Smooth muscle cell (in vitro differentiated cells): ENCODE data around the gene PLOD1. TPM values are rescaled to one million over a fixed set of nuclear protein-coding genes. Genes with fewer than 3 reads are reported as not detected.
"Not testable (repeated sequence)": the region's sequence is repeated elsewhere in the genome, so short reads cannot be mapped to it uniquely, and the experiment has no call there.

Source experiments
- DNase-seq: peaks from one replicate; lab custom pipeline; 2025; ENCODE audit not compliant: unreplicated experiment; lab: John Stamatoyannopoulos, UW
- H2AFZ ChIP-seq: fragments of 200-600 bp; sonication (generic); 2 replicates; pipeline ENCODE4 v1.6.0; 2016; ENCODE audit warnings: antibody characterized with exemption, low read depth, mild to moderate bottlenecking
- H3F3A ChIP-seq: fragments of 200-600 bp; sonication (generic); 2 replicates; pipeline ENCODE4 v1.6.0; 2017; ENCODE audit warnings: antibody characterized with exemption, low read depth
- H3K27ac ChIP-seq: fragments of 200-600 bp; sonication (generic); 2 replicates; pipeline ENCODE4 v1.5.1; 2016; ENCODE audit warnings: low read depth, mild to moderate bottlenecking
- H3K27me3 ChIP-seq: fragments of 200-600 bp; sonication (generic); 2 replicates; pipeline ENCODE4 v1.6.1; 2016; ENCODE audit warnings: low read depth, mild to moderate bottlenecking
- H3K36me3 ChIP-seq: fragments of 200-600 bp; sonication (generic); 2 replicates; pipeline ENCODE4 v1.5.1; 2016; ENCODE audit warnings: low read depth
- H3K4me1 ChIP-seq: fragments of 200-600 bp; sonication (generic); 2 replicates; pipeline ENCODE4 v1.5.1; 2016; ENCODE audit warnings: low read depth
- H3K4me2 ChIP-seq: fragments of 200-600 bp; sonication (generic); 2 replicates; pipeline ENCODE4 v1.6.0; 2016; ENCODE audit warnings: mild to moderate bottlenecking
- H3K4me3 ChIP-seq: fragments of 200-600 bp; sonication (generic); 2 replicates; pipeline ENCODE4 v1.5.1; 2016; ENCODE audit warnings: mild to moderate bottlenecking
- H3K79me2 ChIP-seq: fragments of 200-600 bp; sonication (generic); 2 replicates; pipeline ENCODE4 v1.6.0; 2016; ENCODE audit warnings: low read depth, mild to moderate bottlenecking
- H3K9ac ChIP-seq: fragments of 200-600 bp; sonication (generic); 2 replicates; pipeline ENCODE4 v1.6.0; 2016; ENCODE audit warnings: low read depth
- H3K9me3 ChIP-seq: fragments of 200-600 bp; sonication (generic); replicated peaks from 2 replicates; pipeline ENCODE4 v1.5.1; 2016; ENCODE audit warnings: low read depth
- H4K20me1 ChIP-seq: fragments of 200-600 bp; sonication (generic); 2 replicates; pipeline ENCODE4 v1.6.0; 2016; ENCODE audit warnings: low read depth
- WGBS: methylation state at CpG from one replicate; pipeline ENCODE4 v1.1.7; 2016; ENCODE audit warnings: low lambda C conversion rate; 5-methylcytosine and 5-hydroxymethylcytosine counted together
- polyA plus RNA-seq: library from polyadenylated mRNA; unstranded; fragments of >200 nt; fragmentation: Nextera tagmentation; extraction: Ambion mirVana; gene quantifications from 2 replicates; pipeline ENCODE4 v1.2.1, GENCODE V29; 2016
- total RNA-seq: library from RNA; depleted of rRNA; stranded (reverse); fragments of >200 nt; gene quantifications from 2 replicates; pipeline ENCODE4 v1.2.3, GENCODE V29; 2014
- TF ChIP-seq, protein P1 (sequence below): fragments of 200-600 bp; sonication (generic); IDR thresholded peaks from 2 replicates; pipeline ENCODE4 v1.5.1; 2017; ENCODE audit warnings: borderline replicate concordance, mild to moderate bottlenecking, antibody characterized with exemption; ENCODE audit not compliant: insufficient read depth, poor library complexity, severe bottlenecking

Gene PLOD1
- total and polyA plus RNA-seq, 2 experiments from 2014 or later: 292 to 559 TPM

DNA sequence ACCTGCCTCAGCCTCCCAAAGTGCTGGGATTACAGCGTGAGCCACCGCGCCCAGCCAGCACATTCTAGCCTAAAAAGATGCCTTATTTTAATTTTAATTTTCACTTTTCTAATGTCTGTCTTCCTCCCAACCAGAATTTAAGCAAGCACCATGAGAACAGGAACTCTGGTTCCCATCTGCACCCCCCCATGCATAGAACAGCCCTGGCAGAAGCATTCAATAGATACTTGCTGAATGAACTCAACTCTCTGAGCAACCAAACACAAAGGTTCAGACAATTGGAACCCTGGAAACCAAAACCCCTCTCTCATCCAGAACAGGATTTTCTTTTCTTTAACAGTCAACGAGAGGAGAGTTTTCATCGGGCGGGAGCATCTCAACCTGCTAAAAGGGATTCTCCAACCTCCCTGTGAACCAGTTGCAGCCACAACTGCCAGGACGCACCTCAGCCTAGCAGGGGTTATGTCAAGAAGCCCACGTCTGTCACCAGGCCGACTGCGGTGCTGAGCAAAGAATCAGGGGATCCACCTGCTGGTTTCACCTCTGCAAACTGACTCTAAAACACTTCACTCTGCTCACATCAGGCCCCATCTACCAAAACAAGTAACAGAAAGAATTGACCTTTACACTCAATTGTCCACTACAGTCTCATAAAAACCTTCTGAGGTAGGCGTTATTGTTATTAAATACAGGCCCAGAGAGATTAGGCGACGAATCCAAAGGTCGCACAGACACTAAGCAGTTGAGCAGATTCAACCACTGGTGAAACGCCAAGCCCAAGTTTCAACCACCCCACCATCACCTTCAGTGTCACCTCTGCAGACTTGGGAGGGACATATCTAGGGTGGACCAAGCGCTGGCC, 10.0 kb upstream of the PLOD1 start:
- 77% methylated on average over 16 of the region's 16 CpGs for WGBS
- H3K4me2 ChIP-seq: peak overlapping the region; percentile 95
- TF ChIP-seq, protein P1, sequence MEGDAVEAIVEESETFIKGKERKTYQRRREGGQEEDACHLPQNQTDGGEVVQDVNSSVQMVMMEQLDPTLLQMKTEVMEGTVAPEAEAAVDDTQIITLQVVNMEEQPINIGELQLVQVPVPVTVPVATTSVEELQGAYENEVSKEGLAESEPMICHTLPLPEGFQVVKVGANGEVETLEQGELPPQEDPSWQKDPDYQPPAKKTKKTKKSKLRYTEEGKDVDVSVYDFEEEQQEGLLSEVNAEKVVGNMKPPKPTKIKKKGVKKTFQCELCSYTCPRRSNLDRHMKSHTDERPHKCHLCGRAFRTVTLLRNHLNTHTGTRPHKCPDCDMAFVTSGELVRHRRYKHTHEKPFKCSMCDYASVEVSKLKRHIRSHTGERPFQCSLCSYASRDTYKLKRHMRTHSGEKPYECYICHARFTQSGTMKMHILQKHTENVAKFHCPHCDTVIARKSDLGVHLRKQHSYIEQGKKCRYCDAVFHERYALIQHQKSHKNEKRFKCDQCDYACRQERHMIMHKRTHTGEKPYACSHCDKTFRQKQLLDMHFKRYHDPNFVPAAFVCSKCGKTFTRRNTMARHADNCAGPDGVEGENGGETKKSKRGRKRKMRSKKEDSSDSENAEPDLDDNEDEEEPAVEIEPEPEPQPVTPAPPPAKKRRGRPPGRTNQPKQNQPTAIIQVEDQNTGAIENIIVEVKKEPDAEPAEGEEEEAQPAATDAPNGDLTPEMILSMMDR: no peak

DNA sequence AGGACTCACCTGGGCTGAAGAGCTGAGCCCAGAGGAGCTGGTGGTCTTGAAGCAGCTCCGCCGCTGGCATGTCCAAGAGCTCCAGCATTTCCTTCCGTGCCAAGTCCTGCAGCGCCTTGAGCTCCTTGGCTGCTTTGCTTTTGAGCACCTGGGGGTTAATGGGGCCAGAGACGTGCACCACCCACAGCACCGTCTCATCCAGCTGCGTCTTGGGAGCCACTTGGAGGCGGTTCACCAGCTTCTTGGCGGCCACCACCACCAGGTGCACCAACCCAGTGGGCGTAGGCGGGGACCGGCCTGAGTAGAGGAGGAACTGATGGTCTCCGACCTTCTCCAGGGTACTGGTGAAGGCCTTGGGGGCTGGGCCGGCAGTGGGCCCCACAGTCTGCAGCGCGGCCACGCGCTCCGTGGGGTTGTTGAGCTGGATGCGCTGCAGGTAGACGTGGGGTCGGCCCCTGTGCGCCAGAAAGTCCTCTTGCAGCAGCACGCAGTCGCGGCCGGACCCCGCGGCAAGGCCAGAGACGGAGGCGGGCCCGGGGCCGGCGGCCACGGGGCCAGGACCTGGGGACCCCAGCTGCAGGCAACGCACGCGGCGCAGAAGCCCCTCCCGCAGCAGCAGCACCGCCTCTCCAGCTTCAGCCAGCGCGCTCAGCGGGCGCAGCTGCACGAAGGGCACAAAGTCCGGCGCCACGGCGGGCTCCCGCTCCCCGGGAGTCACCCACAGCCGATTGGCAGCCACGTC, 9.2 kb upstream of the PLOD1 start:
- H3K4me1 ChIP-seq: peaks cover 26% of the 10 kb centered on the region
- not testable (repeated sequence) for DNase-seq, H3F3A ChIP-seq, H2AFZ ChIP-seq, H3K27me3 ChIP-seq, H3K27ac ChIP-seq, H3K9ac ChIP-seq, H3K9me3 ChIP-seq, H3K36me3 ChIP-seq
- H3K4me2 ChIP-seq: peak overlapping the region; percentile 95
- H3K4me3 ChIP-seq: peak overlapping the region; percentile 56
- 11% methylated on average over 40 of the region's 54 CpGs for WGBS
- H3K79me2 ChIP-seq: peaks cover 32% of the 10 kb centered on the region
- peaks cover 38% of the 10 kb centered on the region for H4K20me1 ChIP-seq

More for the DNA sequence above, 10.0 kb upstream of the PLOD1 start:
- Histone ChIP-seq H2AFZ (no peak overlapping the region), H3K79me2 (peaks cover 32% of the 10 kb centered on the region), H4K20me1 (peaks cover 44% of the 10 kb centered on the region), H3K36me3 (no peaks in the 10 kb centered on the region), H3K4me3 (peak overlapping the region; percentile 56), H3K4me1 (peaks cover 21% of the 10 kb centered on the region), H3K9ac (peak overlapping the region; percentile 35), H3K27me3 (no peaks in the 10 kb centered on the region), H3K27ac (no peak overlapping the region), H3F3A (peaks cover 2% of the 10 kb centered on the region), H3K9me3 (no peaks in the 10 kb centered on the region)
- DNase-seq: no peak

DNA sequence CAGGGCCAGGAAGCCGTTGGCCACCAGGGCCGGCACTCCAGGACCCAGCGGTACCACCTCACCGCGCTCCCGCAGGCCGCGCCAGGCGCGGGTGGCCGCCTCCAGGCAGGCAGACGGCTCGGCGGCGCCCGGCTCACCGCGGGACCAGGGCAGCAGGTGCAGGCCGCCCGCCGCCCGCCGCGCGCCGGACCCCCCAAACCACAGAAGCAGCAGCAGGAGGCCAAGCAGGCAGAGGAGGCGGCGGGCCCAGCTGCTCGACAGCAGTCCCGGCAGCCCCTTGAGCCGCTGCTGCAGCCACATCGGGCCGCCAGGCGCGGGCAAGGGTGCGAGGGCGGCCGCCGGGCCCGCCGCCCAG, 8.6 kb upstream of the PLOD1 start:
- TF ChIP-seq, protein P1: no peak
- 0% methylated on average over 20 of the region's 41 CpGs for WGBS
- peak overlapping the region; percentile 56 for H3K4me3 ChIP-seq
- no peaks in the 10 kb centered on the region for H3K27me3 ChIP-seq
- no peak for DNase-seq
- H3K4me2 ChIP-seq: peak overlapping the region; percentile 95
- H3K27ac ChIP-seq: no peak overlapping the region
- no peaks in the 10 kb centered on the region for H3K9me3 ChIP-seq
- no peaks in the 10 kb centered on the region for H3F3A ChIP-seq
- no peak overlapping the region for H3K9ac ChIP-seq
- no peak overlapping the region for H2AFZ ChIP-seq
- peaks cover 26% of the 10 kb centered on the region for H3K4me1 ChIP-seq
- peaks cover 32% of the 10 kb centered on the region for H4K20me1 ChIP-seq
- H3K36me3 ChIP-seq: no peaks in the 10 kb centered on the region
- H3K79me2 ChIP-seq: peaks cover 29% of the 10 kb centered on the region

DNA sequence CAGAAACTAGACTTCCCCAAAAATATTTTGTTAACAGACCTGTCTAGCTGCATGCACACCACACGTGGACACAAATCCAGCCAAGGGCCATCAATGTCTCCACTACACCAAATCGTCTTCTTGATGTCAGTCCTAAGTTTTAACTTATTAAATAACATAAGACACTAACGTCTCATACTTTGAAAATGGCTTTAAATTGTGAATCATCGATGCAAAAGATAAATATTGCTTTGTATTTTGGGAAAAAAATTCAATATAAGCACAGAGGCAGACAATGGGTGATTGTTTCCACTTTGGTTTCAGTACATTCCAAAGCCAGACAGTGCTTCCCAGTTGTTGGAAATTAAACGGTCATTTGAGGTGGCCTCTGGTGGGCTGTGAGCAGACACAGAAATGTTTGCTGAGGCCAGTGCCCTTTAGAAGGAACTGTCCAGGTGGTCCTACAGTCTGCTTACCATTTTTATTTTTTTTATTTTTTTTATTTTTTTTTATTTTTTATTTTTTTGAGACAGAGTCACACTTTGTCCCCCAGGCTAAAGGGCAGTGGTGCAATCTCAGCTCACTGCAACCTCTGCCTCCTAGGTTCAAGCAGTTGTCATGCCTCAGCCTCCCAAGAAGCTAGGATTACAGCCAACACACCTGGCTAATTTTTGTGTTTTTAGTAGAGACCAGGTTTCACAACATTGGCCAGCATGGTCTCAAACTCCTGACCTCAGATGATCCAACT, 6.5 kb upstream of the PLOD1 start:
- peak overlapping the region; percentile 42 for H3K27ac ChIP-seq
- no peaks in the 10 kb centered on the region for H3K36me3 ChIP-seq
- peak overlapping the region; percentile 66 for H2AFZ ChIP-seq
- H3K4me3 ChIP-seq: no peak overlapping the region
- peaks cover 26% of the 10 kb centered on the region for H3K4me1 ChIP-seq
- no peaks in the 10 kb centered on the region for H3K9me3 ChIP-seq
- no peaks in the 10 kb centered on the region for H3F3A ChIP-seq
- H3K9ac ChIP-seq: no peak overlapping the region
- peaks cover 24% of the 10 kb centered on the region for H4K20me1 ChIP-seq
- peaks cover 21% of the 10 kb centered on the region for H3K79me2 ChIP-seq
- WGBS: 52% methylated on average over 5 of the region's 5 CpGs
- no peak overlapping the region for H3K4me2 ChIP-seq
- no peaks in the 10 kb centered on the region for H3K27me3 ChIP-seq
- no peak for DNase-seq
- TF ChIP-seq, protein P1: no peak
